Osteoblast (primary cell): Measurements from ENCODE around the gene SORBS1. TPM values are rescaled to one million over a fixed set of nuclear protein-coding genes. Genes with fewer than 3 reads are reported as not detected.

Experiments used
- DNase-seq: peaks from one replicate; pipeline ENCODE4 v3.0.0; 2011; ENCODE audit warnings: low spot score, mixed read lengths; ENCODE audit not compliant: insufficient read length; ENCODE audit errors: missing footprints
- H2AFZ ChIP-seq: 2 replicates; pipeline ENCODE4 v1.6.0; 2011; ENCODE audit warnings: mild to moderate bottlenecking, low read length
- H3K27ac ChIP-seq: 2 replicates; pipeline ENCODE4 v1.5.1; 2011; ENCODE audit warnings: mild to moderate bottlenecking, low read depth, low read length, moderate library complexity
- H3K27me3 ChIP-seq: 2 replicates; pipeline ENCODE4 v1.6.0; 2012; ENCODE audit warnings: mild to moderate bottlenecking, control low read depth, inconsistent platforms, low read length, moderate library complexity; ENCODE audit not compliant: insufficient read depth
- H3K36me3 ChIP-seq: 2 replicates; pipeline ENCODE4 v1.5.1; 2011; ENCODE audit warnings: mild to moderate bottlenecking, low read length, control low read depth, moderate library complexity; ENCODE audit not compliant: insufficient read depth
- H3K4me1 ChIP-seq: 2 replicates; pipeline ENCODE4 v1.5.1; 2011; ENCODE audit warnings: mild to moderate bottlenecking, low read length, control low read depth, moderate library complexity; ENCODE audit not compliant: insufficient read depth
- H3K4me2 ChIP-seq: 2 replicates; pipeline ENCODE4 v1.6.0; 2011; ENCODE audit warnings: mild to moderate bottlenecking, low read length; ENCODE audit not compliant: insufficient read depth
- H3K4me3 ChIP-seq: fragments of 200-600 bp; sonication (generic); 3 replicates; pipeline ENCODE4 v1.5.1; 2012; ENCODE audit warnings: mild to moderate bottlenecking, low read length, inconsistent platforms; ENCODE audit not compliant: insufficient read depth
- H3K79me2 ChIP-seq: 2 replicates; pipeline ENCODE4 v1.6.0; 2012; ENCODE audit warnings: mild to moderate bottlenecking, low read length, control low read depth, inconsistent platforms; ENCODE audit not compliant: insufficient read depth
- H3K9me3 ChIP-seq: 2 replicates; pipeline ENCODE4 v1.5.1; 2011; ENCODE audit warnings: low read depth, low read length, control low read depth
- H4K20me1 ChIP-seq: 2 replicates; pipeline ENCODE4 v1.6.0; 2012; ENCODE audit warnings: mild to moderate bottlenecking, low read length, control low read depth; ENCODE audit not compliant: insufficient read depth
- CTCF ChIP-seq: IDR thresholded peaks from 2 replicates; pipeline ENCODE4 v1.5.1; 2011; ENCODE audit warnings: mild to moderate bottlenecking, low read depth, low read length, moderate library complexity; ENCODE audit errors: extremely low read depth
- total RNA-seq: library from RNA; depleted of rRNA; stranded (reverse); fragments of >200 nt; gene quantifications from 2 replicates; pipeline ENCODE4 v1.2.3, GENCODE V29; 2012

Gene SORBS1
- total RNA-seq, 1 donor, result 0.72 TPM

- no peak for TF ChIP-seq CTCF
- H3K27ac ChIP-seq, result no peak overlapping the region
- H3K4me3 ChIP-seq, result no peak overlapping the region
- H3K4me1 ChIP-seq, result no peaks in the 10 kb centered on the region
- H3K27me3 ChIP-seq, result peaks cover 6% of the 10 kb centered on the region
- H2AFZ ChIP-seq, result no peak overlapping the region
- no peaks in the 10 kb centered on the region for H3K36me3 ChIP-seq
- no peaks in the 10 kb centered on the region for H3K79me2 ChIP-seq
- no peak for DNase-seq
- H4K20me1 ChIP-seq, result no peaks in the 10 kb centered on the region
- H3K4me2 ChIP-seq, result no peak overlapping the region
- no peaks in the 10 kb centered on the region for H3K9me3 ChIP-seq
Measured at GRCh38 chr10:95391164-95391563, 170.0 kb downstream of the SORBS1 start.

- Histone ChIP-seq H3K36me3 (no peaks in the 10 kb centered on the region), H4K20me1 (no peaks in the 10 kb centered on the region), H3K9me3 (no peaks in the 10 kb centered on the region), H3K4me1 (no peaks in the 10 kb centered on the region), H3K27ac (no peak overlapping the region), H3K4me2 (no peak overlapping the region), H2AFZ (no peak overlapping the region), H3K79me2 (no peaks in the 10 kb centered on the region), H3K27me3 (peaks cover 10% of the 10 kb centered on the region), H3K4me3 (no peak overlapping the region)
- TF ChIP-seq CTCF, result no peak
- no peak for DNase-seq
Measured at GRCh38 chr10:95389982-95390381, 171.2 kb downstream of the SORBS1 start.

- Histone ChIP-seq H2AFZ (no peak overlapping the region), H3K4me2 (no peak overlapping the region), H3K36me3 (no peaks in the 10 kb centered on the region), H4K20me1 (no peaks in the 10 kb centered on the region), H3K79me2 (no peaks in the 10 kb centered on the region), H3K4me1 (no peaks in the 10 kb centered on the region), H3K4me3 (no peak overlapping the region), H3K27me3 (peaks cover 10% of the 10 kb centered on the region), H3K27ac (no peak overlapping the region), H3K9me3 (no peaks in the 10 kb centered on the region)
- DNase-seq, result no peak
- no peak for TF ChIP-seq CTCF
Measured at GRCh38 chr10:95389176-95389575, 172.0 kb downstream of the SORBS1 start.

- no peaks in the 10 kb centered on the region for H4K20me1 ChIP-seq
- H3K4me1 ChIP-seq, result no peaks in the 10 kb centered on the region
- no peak overlapping the region for H3K27ac ChIP-seq
- no peak overlapping the region for H2AFZ ChIP-seq
- no peak overlapping the region for H3K4me3 ChIP-seq
- no peaks in the 10 kb centered on the region for H3K36me3 ChIP-seq
- no peaks in the 10 kb centered on the region for H3K79me2 ChIP-seq
- no peak for DNase-seq
- peaks cover 10% of the 10 kb centered on the region for H3K27me3 ChIP-seq
- H3K9me3 ChIP-seq, result no peaks in the 10 kb centered on the region
- H3K4me2 ChIP-seq, result no peak overlapping the region
- no peak for TF ChIP-seq CTCF
Measured at GRCh38 chr10:95388539-95388938, 172.6 kb downstream of the SORBS1 start.
